Fibroblast of villous mesenchyme (primary cell): ENCODE measurements around the gene SYCP2L. TPM values are rescaled to one million over a fixed set of nuclear protein-coding genes. Genes with fewer than 3 reads are reported as not detected.

ENCODE experiments used
- DNase-seq: peaks from one replicate; pipeline ENCODE4 v3.0.0-alpha.2; 2010; ENCODE audit warnings: low read depth
- H3K4me3 ChIP-seq: 2 replicates; pipeline ENCODE4 v1.5.1; 2011; ENCODE audit warnings: low read depth, mild to moderate bottlenecking, low read length
- CTCF ChIP-seq: IDR thresholded peaks from 2 replicates; pipeline ENCODE4 v1.5.1; 2012; ENCODE audit warnings: low read depth, mild to moderate bottlenecking, low read length; ENCODE audit not compliant: insufficient read depth
- total RNA-seq: library from RNA; depleted of rRNA; stranded (reverse); fragments of >200 nt; gene quantifications from 2 replicates; pipeline ENCODE4 v1.2.3, GENCODE V29; 2012

The SYCP2L gene
- total RNA-seq = 0.64 TPM in 1 of 2 replicates, not detected in the other

- peak; percentile 15 for TF ChIP-seq CTCF
- peak; percentile 72 for DNase-seq
- peak within 1 kb of the TSS; percentile 58 for H3K4me3 ChIP-seq
Observed at GRCh38 chr6:10886691-10887502, at the start of gene SYCP2L. Gene SYCP2L (plus strand): TSS chr6:10887052. CDS start chr6:10887127, 75 bp downstream.

DNA sequence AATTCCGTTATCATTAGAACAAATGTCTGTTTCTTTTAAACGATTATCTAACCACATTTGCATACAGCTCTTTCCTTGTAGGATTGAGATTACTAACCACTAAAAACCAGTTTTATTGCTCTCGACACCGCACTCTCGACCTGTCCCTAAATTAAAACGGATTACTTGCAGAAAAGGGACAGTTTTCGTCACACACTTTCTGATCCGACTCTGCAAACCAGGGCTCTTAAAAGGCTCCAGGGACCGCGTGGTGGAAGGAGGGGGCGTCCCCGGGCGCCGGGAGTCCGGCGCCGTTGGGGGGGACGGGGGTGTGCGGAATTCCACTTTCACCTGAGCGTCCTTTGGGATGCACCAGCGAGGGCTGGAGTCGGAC is 49.2 kb upstream of the SYCP2L start:
- no peak for TF ChIP-seq CTCF
- peak; percentile 11 for DNase-seq
- peak overlapping the region; percentile 69 for H3K4me3 ChIP-seq

DNA sequence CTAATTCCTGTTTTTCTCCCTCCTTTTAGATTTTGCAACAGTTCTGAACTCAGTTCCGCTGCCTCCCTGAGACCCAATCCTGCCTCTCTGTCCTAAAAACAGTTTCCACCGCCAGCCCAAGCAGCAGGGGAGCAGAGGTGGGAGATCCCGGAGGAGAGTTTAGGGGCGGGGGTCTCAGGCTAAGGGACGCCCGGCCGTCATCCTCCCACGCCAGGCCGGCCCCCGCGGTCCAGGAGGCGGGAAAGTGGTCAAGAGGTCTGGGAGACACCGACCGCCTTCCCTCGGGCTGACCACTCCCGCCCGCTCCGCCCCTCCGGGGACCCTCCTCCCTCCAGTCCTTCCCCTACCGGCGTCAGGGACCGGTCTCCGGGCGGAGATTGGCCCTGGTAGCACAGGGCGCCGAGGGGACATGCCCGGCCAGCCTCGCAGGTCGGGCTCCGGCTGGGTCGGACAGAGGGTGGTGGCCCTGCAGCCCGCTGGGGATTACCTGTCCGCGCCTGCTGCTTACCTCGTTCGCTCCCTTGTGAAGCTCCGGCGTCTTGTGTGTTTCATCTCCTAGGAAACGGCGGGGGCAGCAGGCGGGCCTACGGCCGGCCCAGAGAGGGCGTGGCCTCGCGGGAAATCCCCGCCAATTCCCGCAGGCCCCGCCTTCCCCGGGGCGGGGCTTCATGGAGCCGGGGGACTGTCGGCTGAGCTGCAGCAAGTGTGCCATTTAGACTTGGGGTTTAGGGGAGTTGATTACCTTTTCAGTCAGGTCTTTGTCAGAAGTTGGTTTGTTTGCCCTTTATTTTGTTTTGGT is 48.7 kb upstream of the SYCP2L start, which contains the start of gene MAK:
MAK (minus strand) TSS at position 545 of the 799 bp plus-strand sequence. CDS start 7,891 bp downstream, outside the sequence.
- H3K4me3 ChIP-seq = peak within 1 kb of the TSS; percentile 69
- peak; percentile 70 for DNase-seq
- no peak for TF ChIP-seq CTCF

DNA sequence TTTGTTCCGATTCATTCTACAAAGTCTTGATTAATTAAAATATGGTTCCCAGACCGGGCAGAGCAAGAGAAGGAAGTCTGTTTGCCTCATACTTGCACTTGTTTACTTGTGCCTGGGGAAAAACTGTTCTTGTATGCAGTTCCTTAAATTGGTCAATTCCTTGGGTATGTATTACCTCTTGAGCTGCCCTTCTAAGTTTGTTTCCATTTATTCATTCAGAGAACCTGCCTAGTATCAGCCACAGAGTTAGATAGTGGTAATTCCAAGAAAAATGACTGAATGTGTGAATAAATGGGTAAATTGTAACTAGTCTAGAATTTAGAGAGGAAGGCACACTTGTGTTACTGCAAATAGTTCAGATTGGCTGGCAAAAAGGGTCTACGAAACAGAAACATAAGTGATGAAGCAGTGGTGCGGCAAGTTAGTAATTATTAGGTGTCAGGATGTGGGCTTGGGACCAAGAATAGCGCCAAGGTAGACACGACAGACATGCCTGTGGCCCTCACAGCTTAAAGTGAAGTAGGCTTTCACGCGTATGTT is 48.0 kb upstream of the SYCP2L start:
- H3K4me3 ChIP-seq = peak overlapping the region; percentile 69
- no peak for DNase-seq
- no peak for TF ChIP-seq CTCF

GRCh38 chr6:10843554-10843953 is 43.3 kb upstream of the SYCP2L start:
- no peak for DNase-seq
- TF ChIP-seq CTCF = no peak
- no peak overlapping the region for H3K4me3 ChIP-seq

GRCh38 chr6:10847684-10848083 is 39.2 kb upstream of the SYCP2L start:
- DNase-seq = no peak
- no peak overlapping the region for H3K4me3 ChIP-seq
- peak; percentile 22 for TF ChIP-seq CTCF
